GM18870 (cell line): ENCODE measurements around the gene NUPR2.
"Not testable (repeated sequence)": the region's sequence is repeated elsewhere in the genome, so short reads cannot be mapped to it uniquely, and the experiment has no call there.

Experiments used
- ATAC-seq: cut with Tn5 transposase; IDR thresholded peaks from one replicate; pipeline ENCODE4 v1.9.1; 2021; ENCODE audit warnings: moderate library complexity; ENCODE audit not compliant: unreplicated experiment

Gene NUPR2

DNA sequence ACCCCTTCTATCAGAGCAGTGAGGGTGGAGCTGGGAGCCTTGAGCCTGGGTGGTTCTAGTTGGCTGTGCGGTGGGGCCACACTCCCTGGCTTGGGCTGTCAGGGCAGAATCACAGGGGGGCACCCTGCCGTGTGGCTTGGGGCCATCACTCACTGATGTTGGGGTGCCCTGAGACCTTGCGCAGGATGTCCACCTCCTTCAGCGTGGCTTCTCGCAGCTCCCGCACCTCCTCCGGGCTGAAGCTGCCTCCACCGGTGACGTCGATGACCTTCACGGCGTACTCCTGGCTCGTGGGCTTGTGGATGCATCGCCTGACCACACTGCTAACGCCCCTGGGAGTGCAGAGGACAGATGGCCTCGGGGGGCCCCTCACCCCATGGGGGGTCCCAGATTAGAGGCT is 28.8 kb downstream of the NUPR2 start:
- no peak for ATAC-seq

DNA sequence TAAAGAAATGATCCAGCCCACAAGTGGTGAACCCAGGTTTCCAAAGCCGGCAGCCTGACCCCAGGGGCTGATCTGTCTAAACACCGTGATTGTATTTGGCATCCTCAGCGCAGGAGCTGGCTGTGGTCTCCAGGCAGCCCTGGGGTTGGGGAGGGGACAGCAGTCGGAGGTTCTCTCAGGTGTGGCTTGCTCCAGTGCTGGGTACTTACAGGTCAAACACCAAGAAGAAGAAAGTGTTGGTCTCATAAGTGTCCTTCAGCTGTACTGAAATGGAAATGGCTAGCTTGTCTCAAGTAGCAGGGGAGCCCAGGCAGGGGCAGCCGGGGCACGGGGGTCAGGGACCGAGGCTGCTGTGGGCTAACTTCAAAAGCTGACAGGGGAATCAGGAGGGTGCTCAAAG is 29.5 kb downstream of the NUPR2 start:
- ATAC-seq: no peak

DNA sequence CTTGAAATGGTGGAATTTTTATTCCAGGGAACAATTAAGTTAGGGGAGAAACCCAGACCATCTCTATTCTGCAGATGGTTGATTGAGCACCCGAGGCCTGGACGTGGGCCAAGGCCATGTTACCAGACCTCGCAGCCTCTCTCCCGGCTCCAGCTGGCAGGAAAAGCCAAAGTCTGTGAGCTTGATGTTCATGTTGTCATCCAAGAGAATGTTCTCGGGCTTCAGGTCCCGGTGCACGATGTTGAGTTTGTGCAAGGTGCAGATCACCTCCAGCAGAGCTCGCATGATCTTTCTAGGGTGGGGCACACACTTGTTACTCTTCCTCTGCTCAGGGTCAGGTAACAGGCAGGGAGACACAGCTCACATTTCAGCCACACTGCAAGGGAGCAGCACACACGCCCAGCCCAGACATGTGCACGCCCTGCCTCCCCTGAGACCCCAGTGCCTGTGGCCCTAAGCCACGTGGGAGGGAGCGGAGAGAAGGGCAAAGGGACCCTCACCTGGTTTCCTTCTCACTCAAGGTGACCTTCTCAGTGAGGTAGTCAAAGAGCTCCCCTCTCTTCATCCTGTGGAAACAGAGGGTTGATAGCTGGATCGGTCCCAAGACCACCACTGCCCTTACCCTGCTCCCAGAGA is 32.9 kb downstream of the NUPR2 start:
- ATAC-seq: no peak

DNA sequence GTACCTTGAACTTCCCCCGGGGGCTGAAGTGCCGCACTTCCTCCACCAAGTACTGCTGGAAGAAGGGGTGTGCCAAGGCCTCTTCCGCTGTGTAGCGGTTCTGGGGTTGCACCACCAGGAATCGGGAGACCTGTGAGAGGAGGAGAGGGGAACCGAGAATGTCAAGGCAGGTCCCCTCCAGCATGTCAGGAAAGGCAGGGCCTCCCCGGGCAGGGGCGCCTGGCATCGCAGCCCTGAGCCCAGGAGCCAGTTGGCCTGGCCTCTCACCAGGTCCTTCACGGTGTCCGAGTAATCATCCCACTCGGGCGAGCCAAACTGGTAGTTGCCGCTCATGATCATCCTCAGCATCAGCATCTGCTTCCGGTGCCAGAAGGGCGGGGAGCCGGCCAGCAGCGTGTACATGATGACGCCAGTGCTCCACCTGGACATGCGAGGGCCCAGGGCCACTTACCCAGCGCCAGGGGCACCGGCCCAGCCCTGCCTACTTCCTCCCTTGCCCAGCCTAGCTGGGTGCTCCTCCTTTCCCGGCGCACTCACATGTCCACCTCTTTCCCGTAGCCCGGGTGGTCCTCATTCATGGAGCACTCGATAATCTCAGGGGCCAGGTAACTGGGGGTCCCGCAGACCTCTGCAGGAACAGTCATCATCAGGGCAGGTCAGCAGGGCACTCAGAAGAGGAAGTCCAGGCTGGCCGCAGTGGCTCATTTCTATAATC is 34.4 kb downstream of the NUPR2 start:
- no peak for ATAC-seq

DNA sequence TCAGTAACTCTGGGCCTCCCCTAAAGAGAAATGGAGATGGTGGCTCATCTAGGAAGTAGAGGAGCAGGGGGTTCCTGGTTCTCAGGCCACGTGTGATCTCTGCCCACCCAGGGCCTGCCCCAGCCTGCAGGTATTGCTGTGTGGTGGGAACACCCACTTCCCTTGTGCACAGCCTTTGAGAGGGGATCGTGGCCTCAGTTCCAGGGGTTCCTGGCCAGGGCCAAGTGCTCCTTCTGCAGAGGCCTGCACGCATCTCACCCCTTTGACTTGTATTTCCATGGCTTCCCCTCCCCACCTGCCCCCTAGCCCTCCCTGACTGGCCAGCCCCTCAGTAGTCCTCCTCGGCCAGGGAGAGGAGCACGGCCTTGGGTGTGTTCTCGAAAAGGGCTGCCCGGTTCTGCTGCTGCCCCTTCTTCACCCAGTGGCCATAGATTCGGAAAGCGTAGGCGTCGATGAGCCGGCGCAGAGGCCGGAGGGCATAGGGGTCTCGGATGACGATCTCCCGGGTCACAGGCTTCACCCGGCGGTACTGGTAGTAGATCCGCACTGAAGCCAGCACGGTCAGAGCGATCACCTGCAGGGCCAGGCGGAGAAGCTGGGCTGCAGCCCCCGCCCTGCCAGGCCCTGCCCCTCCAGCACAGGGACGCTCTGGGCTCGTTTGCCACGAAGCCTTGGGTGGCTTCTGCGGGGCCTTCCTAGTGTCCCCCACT is 35.3 kb downstream of the NUPR2 start:
- not testable (repeated sequence) for ATAC-seq

DNA sequence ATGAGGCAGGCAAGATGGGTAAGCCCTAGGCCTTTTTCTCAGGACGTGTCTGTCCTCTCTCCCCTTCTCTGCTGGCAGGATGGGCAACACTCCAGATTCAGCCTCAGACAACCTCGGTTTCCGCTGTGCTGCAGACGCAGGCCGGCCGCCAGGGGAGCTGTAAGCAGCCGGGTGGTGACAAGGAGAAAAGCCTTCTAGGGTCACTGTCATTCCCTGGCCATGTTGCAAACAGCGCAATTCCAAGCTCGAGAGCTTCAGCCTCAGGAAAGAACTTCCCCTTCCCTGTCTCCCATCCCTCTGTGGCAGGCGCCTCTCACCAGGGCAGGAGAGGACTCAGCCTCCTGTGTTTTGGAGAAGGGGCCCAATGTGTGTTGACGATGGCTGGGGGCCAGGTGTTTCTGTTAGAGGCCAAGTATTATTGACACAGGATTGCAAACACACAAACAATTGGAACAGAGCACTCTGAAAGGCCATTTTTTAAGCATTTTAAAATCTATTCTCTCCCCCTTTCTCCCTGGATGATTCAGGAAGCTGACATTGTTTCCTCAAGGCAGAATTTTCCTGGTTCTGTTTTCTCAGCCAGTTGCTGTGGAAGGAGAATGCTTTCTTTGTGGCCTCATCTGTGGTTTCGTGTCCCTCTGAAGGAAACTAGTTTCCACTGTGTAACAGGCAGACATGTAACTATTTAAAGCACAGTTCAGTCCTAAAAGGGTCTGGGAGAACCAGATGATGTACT is 36.6 kb downstream of the NUPR2 start:
- no peak for ATAC-seq

DNA sequence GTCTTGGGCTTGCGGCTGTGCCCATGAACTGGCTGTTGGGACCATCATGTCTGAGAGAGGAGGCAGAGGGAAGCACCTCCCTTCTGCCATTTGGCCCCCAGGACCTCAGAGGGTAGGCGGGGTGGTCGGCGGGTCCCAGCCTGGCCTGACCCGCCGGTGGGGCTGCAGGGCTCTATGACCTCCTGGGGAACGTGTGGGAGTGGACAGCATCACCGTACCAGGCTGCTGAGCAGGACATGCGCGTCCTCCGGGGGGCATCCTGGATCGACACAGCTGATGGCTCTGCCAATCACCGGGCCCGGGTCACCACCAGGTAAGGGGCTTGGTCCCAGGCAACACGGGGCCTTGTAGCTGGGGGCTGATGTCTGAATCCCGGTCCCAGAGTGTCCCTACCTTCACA is 38.0 kb downstream of the NUPR2 start:
- no peak for ATAC-seq

DNA sequence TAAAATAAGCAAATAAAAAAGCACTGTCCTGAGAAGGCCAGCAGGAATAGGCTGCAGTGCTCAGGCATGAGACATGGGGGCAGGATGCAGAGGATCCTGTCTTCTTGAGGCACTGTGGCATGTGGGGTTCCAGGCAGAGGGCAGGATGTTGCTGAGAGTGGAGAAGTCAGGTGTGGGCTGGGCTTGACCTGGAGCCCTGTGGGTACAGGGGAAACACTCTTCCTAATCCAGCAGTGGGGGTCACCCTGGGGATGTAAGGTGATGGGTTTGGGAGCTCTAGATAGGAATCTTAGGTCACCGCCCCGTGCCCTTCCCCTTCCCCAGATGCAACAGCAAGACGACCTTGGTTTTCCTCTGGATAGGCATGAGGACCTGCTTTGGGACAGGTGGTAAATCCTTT is 38.5 kb downstream of the NUPR2 start:
- no peak for ATAC-seq

DNA sequence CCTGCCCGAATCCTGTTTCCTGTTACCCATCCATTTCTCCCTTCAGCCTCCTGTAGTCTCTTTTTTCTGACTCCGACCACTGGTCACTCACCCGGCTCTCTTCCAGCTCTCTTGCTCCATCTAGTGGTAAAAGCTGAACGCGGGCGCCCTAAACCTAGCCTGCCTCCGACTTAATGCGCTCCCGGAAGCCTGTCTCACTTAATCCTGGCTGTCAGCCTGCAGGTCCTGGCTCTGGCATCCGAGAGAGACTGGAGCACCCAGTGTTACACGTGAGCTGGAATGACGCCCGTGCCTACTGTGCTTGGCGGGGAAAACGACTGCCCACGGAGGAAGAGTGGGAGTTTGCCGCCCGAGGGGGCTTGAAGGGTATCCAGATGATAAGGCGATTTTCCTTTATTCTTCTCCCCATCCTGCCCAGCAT is 41.8 kb downstream of the NUPR2 start:
- ATAC-seq: peak; percentile 84

DNA sequence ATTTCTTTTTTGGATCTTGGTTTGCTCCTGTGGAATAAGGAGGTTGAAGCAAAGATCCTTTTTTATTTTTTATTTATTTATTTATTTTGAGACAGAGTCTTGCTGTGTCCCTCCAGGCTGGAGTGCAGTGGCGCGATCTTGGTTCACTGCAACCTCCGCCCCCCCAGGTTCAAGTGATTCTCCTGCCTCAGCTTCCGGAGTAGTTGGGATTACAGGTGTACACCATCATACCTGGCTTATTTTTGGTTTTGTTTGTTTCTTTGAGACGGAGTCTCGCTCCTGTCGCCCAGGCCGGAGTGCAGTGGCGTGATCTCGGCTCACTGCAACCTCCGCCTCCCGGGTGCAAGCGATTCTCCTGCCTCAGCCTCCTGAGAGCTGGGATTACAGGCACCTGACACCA is 49.8 kb downstream of the NUPR2 start:
- not testable (repeated sequence) for ATAC-seq
